ENCODE measurements around the gene CCNT1.
"Not testable (repeated sequence)": the region's sequence is repeated elsewhere in the genome, so short reads cannot be mapped to it uniquely, and the experiment has no call there.

CCNT1 gene

GRCh38 chr12:48716493-48717251 lies at the start of gene CCNT1:
Gene CCNT1 (minus strand): TSS chr12:48716707. CDS start chr12:48716675, 32 bp downstream.
- peak; percentile 99 for DNase-seq (ENCODE audit: low spot score)

GRCh38 chr12:48765753-48766162 lies 49.3 kb upstream of the CCNT1 start:
- DNase-seq (ENCODE audit: low spot score): no peak

- no peak for DNase-seq (ENCODE audit: low spot score)
These were observed 48.0 kb upstream of the CCNT1 start for GRCh38 chr12:48764521-48764920.

GRCh38 chr12:48758737-48759136 lies 42.2 kb upstream of the CCNT1 start:
- no peak for DNase-seq (ENCODE audit: low spot score)

- DNase-seq (ENCODE audit: low spot score): no peak
These were observed 41.7 kb upstream of the CCNT1 start for GRCh38 chr12:48758186-48758585.

- no peak for DNase-seq (ENCODE audit: low spot score)
These were observed 34.4 kb upstream of the CCNT1 start for GRCh38 chr12:48750769-48751356.

- no peak for DNase-seq (ENCODE audit: low spot score)
These were observed 33.7 kb upstream of the CCNT1 start for GRCh38 chr12:48750215-48750614.

GRCh38 chr12:48744251-48745008 lies 27.9 kb upstream of the CCNT1 start:
- DNase-seq (ENCODE audit: low spot score): no peak

GRCh38 chr12:48739618-48740269 lies 23.2 kb upstream of the CCNT1 start:
- DNase-seq (ENCODE audit: low spot score): no peak

GRCh38 chr12:48736456-48736855 lies 19.9 kb upstream of the CCNT1 start:
- DNase-seq (ENCODE audit: low spot score): no peak

- DNase-seq (ENCODE audit: low spot score): no peak
These were observed 12.3 kb upstream of the CCNT1 start for GRCh38 chr12:48728807-48729206.

- not testable (repeated sequence) for DNase-seq (ENCODE audit: low spot score)
These were observed 4.2 kb upstream of the CCNT1 start for GRCh38 chr12:48720737-48721136.

- DNase-seq (ENCODE audit: low spot score): not testable (repeated sequence)
These were observed 3.7 kb upstream of the CCNT1 start for GRCh38 chr12:48720171-48720570.

- not testable (repeated sequence) for DNase-seq (ENCODE audit: low spot score)
These were observed 2.5 kb upstream of the CCNT1 start for GRCh38 chr12:48719002-48719401.

- no peak for DNase-seq (ENCODE audit: low spot score)
These were observed 767 bp upstream of the CCNT1 start for GRCh38 chr12:48717252-48717695.

GRCh38 chr12:48716168-48716492 lies 377 bp downstream of the CCNT1 start:
- DNase-seq (ENCODE audit: low spot score): no peak

- no peak for DNase-seq (ENCODE audit: low spot score)
These were observed 4.3 kb downstream of the CCNT1 start for GRCh38 chr12:48712209-48712608.

- DNase-seq (ENCODE audit: low spot score): not testable (repeated sequence)
These were observed 17.7 kb downstream of the CCNT1 start for GRCh38 chr12:48698822-48699221.

GRCh38 chr12:48696626-48697025 lies 19.9 kb downstream of the CCNT1 start:
- DNase-seq (ENCODE audit: low spot score): no peak

GRCh38 chr12:48695859-48696258 lies 20.6 kb downstream of the CCNT1 start:
- DNase-seq (ENCODE audit: low spot score): no peak

GRCh38 chr12:48694038-48694437 lies 22.5 kb downstream of the CCNT1 start:
- DNase-seq (ENCODE audit: low spot score): no peak

- no peak for DNase-seq (ENCODE audit: low spot score)
These were observed 22.9 kb downstream of the CCNT1 start for GRCh38 chr12:48693572-48693971.

All from kidney capillary endothelial cell (primary cell).